PC-9 (cell line): Measurements from ENCODE around the gene SHISAL1. TPM values are rescaled to one million over a fixed set of nuclear protein-coding genes. Genes with fewer than 3 reads are reported as not detected.

ENCODE experiments used
- BruUV-seq: library from RNA; stranded (reverse); fragments of 400-500 nt; replicated peaks from 2 replicates; lab custom pipeline; 2021; lab: Mats Ljungman, UMichigan
- CTCF ChIA-PET: fragments of 300-600 bp; sonication (Branson Sonifier 250); formaldehyde crosslinking; loops from one replicate; lab custom pipeline; 2022; ENCODE audit warnings: antibody characterized with exemption; lab: Charles Lee
- POLR2A ChIA-PET: fragments of 300-600 bp; sonication (Branson Sonifier 250); formaldehyde crosslinking; loops from one replicate; lab custom pipeline; 2022; ENCODE audit warnings: antibody characterized with exemption; ENCODE audit not compliant: unreplicated experiment; lab: Charles Lee
- DNase-seq, 2 experiments: peaks; one replicate each; pipeline versions ENCODE4 v3.0.0 to v3.0.0-alpha.2; 2015 to 2022; ENCODE audit warnings: mixed read lengths in 1 of 2
- H2AFZ ChIP-seq: fragments of 200-600 bp; sonication (generic); 2 replicates; pipeline ENCODE4 v1.8.1; 2017; ENCODE audit warnings: antibody characterized with exemption
- H3F3A ChIP-seq: fragments of 200-600 bp; sonication (generic); 2 replicates; pipeline ENCODE4 v1.8.1; 2017; ENCODE audit warnings: antibody characterized with exemption, mild to moderate bottlenecking, low read depth; ENCODE audit not compliant: insufficient read depth
- H3K27ac ChIP-seq: fragments of 200-600 bp; sonication (generic); 2 replicates; pipeline ENCODE4 v1.6.1; 2016; ENCODE audit warnings: mixed run types
- H3K27me3 ChIP-seq: fragments of 200-600 bp; sonication (generic); 2 replicates; pipeline ENCODE4 v1.6.1; 2016; ENCODE audit warnings: low read depth, mixed run types; ENCODE audit not compliant: insufficient read depth
- H3K36me3 ChIP-seq: fragments of 200-600 bp; sonication (generic); 2 replicates; pipeline ENCODE4 v1.6.1; 2016; ENCODE audit warnings: low read depth, mixed run types
- H3K4me1 ChIP-seq: fragments of 200-600 bp; sonication (generic); replicated peaks from 2 replicates; pipeline ENCODE4 v1.6.1; 2016; ENCODE audit warnings: mixed run types; ENCODE audit not compliant: insufficient read depth
- H3K4me2 ChIP-seq: fragments of 200-600 bp; sonication (generic); 2 replicates; pipeline ENCODE4 v1.6.1; 2017; ENCODE audit warnings: mixed run types
- H3K4me3 ChIP-seq: fragments of 200-600 bp; sonication (generic); 2 replicates; pipeline ENCODE4 v1.6.1; 2016; ENCODE audit warnings: mixed run types
- H3K79me2 ChIP-seq: fragments of 200-600 bp; sonication (generic); 2 replicates; pipeline ENCODE4 v1.6.1; 2017; ENCODE audit warnings: low read depth, mixed run types
- H3K9me2 ChIP-seq: fragments of 200-600 bp; sonication (generic); 2 replicates; pipeline ENCODE4 v1.8.1; 2017; ENCODE audit warnings: mild to moderate bottlenecking; ENCODE audit not compliant: insufficient read depth
- H3K9me3 ChIP-seq: fragments of 200-600 bp; sonication (generic); 2 replicates; pipeline ENCODE4 v1.8.1; 2016; ENCODE audit warnings: low read depth; ENCODE audit not compliant: insufficient read depth
- H4K20me1 ChIP-seq: fragments of 200-600 bp; sonication (generic); 2 replicates; pipeline ENCODE4 v1.8.1; 2017; ENCODE audit not compliant: insufficient read depth
- CTCF ChIP-seq: fragments of 200-600 bp; sonication (generic); conservative IDR thresholded peaks from 2 replicates; pipeline ENCODE4 v1.6.1; 2017; ENCODE audit warnings: mixed run types, antibody characterized with exemption, mild to moderate bottlenecking, moderate library complexity
- EZH2 ChIP-seq: fragments of 200-600 bp; sonication (generic); IDR thresholded peaks from 2 replicates; pipeline ENCODE4 v1.8.0; 2017; ENCODE audit warnings: antibody characterized with exemption, low read depth
- intact Hi-C: fragments of 100-400 bp; cut with micrococcal nuclease; formaldehyde crosslinking; loops from one replicate; pipeline ENCODE4 v1.10.0; 2022; ENCODE audit not compliant: unreplicated experiment
- total RNA-seq: library from RNA; stranded (reverse); gene quantifications from 2 replicates; pipeline ENCODE4 v1.2.3, GENCODE V29; 2021

The SHISAL1 gene
- total RNA-seq, 1 experiment from 2014 or later = 0.94 TPM

- Histone ChIP-seq H3K27ac (no peak overlapping the region), H3K9me2 (no peaks in the 10 kb centered on the region), H3K27me3 (peaks cover 9% of the 10 kb centered on the region), H3K4me2 (peak overlapping the region; percentile 53), H3K4me1 (peaks cover 24% of the 10 kb centered on the region), H3K36me3 (no peaks in the 10 kb centered on the region), H3K79me2 (no peaks in the 10 kb centered on the region), H2AFZ (no peak overlapping the region), H3K4me3 (peak overlapping the region; percentile 3; the same call in 1 of the 2 replicates), H3F3A (peaks cover 32% of the 10 kb centered on the region; the same call in 1 of the 2 replicates), H4K20me1 (peaks cover 4% of the 10 kb centered on the region; the same call in 1 of the 2 replicates), H3K9me3 (no peaks in the 10 kb centered on the region)
- intact Hi-C loops = loop anchor here (5.0 to 10.0 kb wide), 3 partner anchors 118 to 334 kb away; no protein-coding TSS in a partner anchor
- POLR2A ChIA-PET = interaction anchor here (0.5 to 0.6 kb wide), 2 partner anchors 159 to 223 kb away, joined by 6 to 7 read pairs; no protein-coding TSS in a partner anchor
- DNase-seq = peak; percentile 56 to 63
- CTCF ChIA-PET = no interaction called here
- BruUV-seq = no TSS peak
- TF ChIP-seq CTCF = no peak
- no peak for TF ChIP-seq EZH2
These were observed 16.5 kb upstream of the SHISAL1 start for GRCh38 chr22:44329179-44329796.

GRCh38 chr22:44328762-44329161 is 16.0 kb upstream of the SHISAL1 start:
- Histone ChIP-seq H3K9me2 (no peaks in the 10 kb centered on the region), H3K36me3 (no peaks in the 10 kb centered on the region), H2AFZ (no peak overlapping the region), H3K4me1 (peaks cover 24% of the 10 kb centered on the region), H3K27me3 (peaks cover 9% of the 10 kb centered on the region), H3K9me3 (no peaks in the 10 kb centered on the region), H3F3A (peaks cover 26% of the 10 kb centered on the region; the same call in 1 of the 2 replicates), H3K4me3 (no peak overlapping the region), H3K27ac (no peak overlapping the region), H3K4me2 (no peak overlapping the region), H4K20me1 (peaks cover 4% of the 10 kb centered on the region; the same call in 1 of the 2 replicates), H3K79me2 (no peaks in the 10 kb centered on the region)
- ChIA-PET POLR2A (interaction anchor here (0.6 kb wide), 1 partner anchor 223 kb away, joined by 6 read pairs; no protein-coding TSS in a partner anchor), CTCF (interaction anchor here (0.5 kb wide), 1 partner anchor 49 kb away, joined by 3 read pairs; no protein-coding TSS in a partner anchor)
- TF ChIP-seq CTCF (no peak), EZH2 (no peak)
- intact Hi-C loops = loop anchor here (5.0 to 10.0 kb wide), 3 partner anchors 119 to 334 kb away; no protein-coding TSS in a partner anchor
- no TSS peak for BruUV-seq
- DNase-seq = no peak

- H3K4me3 ChIP-seq = no peak overlapping the region
- peaks cover 9% of the 10 kb centered on the region for H3K27me3 ChIP-seq
- ChIA-PET POLR2A (no interaction called here), CTCF (interaction anchor here (0.5 kb wide), 1 partner anchor 49 kb away, joined by 3 read pairs; no protein-coding TSS in a partner anchor)
- no peak overlapping the region for H3K4me2 ChIP-seq
- peaks cover 4% of the 10 kb centered on the region; the same call in 1 of the 2 replicates for H4K20me1 ChIP-seq
- H3F3A ChIP-seq = peaks cover 22% of the 10 kb centered on the region; the same call in 1 of the 2 replicates
- peaks cover 24% of the 10 kb centered on the region for H3K4me1 ChIP-seq
- no peaks in the 10 kb centered on the region for H3K36me3 ChIP-seq
- no peak overlapping the region for H2AFZ ChIP-seq
- H3K9me3 ChIP-seq = no peaks in the 10 kb centered on the region
- no peak for DNase-seq
- no peak overlapping the region for H3K27ac ChIP-seq
- no TSS peak for BruUV-seq
- no peaks in the 10 kb centered on the region for H3K79me2 ChIP-seq
- no peak for TF ChIP-seq EZH2
- no peak for TF ChIP-seq CTCF
- no peaks in the 10 kb centered on the region for H3K9me2 ChIP-seq
- intact Hi-C loops = loop anchor here (5.0 to 10.0 kb wide), 3 partner anchors 119 to 334 kb away; no protein-coding TSS in a partner anchor
These were observed 15.6 kb upstream of the SHISAL1 start for GRCh38 chr22:44328326-44328725.
